HG02938 (cell line): ENCODE data around the gene PSPH.
"Not testable (repeated sequence)": the region's sequence is repeated elsewhere in the genome, so short reads cannot be mapped to it uniquely, and the experiment has no call there.

Source experiments
- ATAC-seq: cut with Tn5 transposase; IDR thresholded peaks from one replicate; pipeline ENCODE4 v1.9.1; 2021; ENCODE audit warnings: mild to moderate bottlenecking, moderate library complexity; ENCODE audit not compliant: unreplicated experiment

PSPH gene

GRCh38 chr7:56063500-56063881 lies 12.2 kb upstream of the PSPH start:
- ATAC-seq, result no peak

GRCh38 chr7:56062382-56062781 lies 11.1 kb upstream of the PSPH start:
- no peak for ATAC-seq

GRCh38 chr7:56053993-56054392 lies 2.7 kb upstream of the PSPH start:
- no peak for ATAC-seq

- ATAC-seq, result no peak
Observed at GRCh38 chr7:56053379-56053778, 2.1 kb upstream of the PSPH start.

GRCh38 chr7:56051053-56051338 lies 248 bp downstream of the PSPH start:
- no peak for ATAC-seq

- ATAC-seq, result not testable (repeated sequence)
Observed at GRCh38 chr7:56048763-56049162, 2.5 kb downstream of the PSPH start.

- ATAC-seq, result no peak
Observed at GRCh38 chr7:56048245-56048644, 3.0 kb downstream of the PSPH start.

GRCh38 chr7:56047446-56048116 lies 3.7 kb downstream of the PSPH start:
- not testable (repeated sequence) for ATAC-seq

- ATAC-seq, result no peak
Observed at GRCh38 chr7:56046721-56047445, 4.4 kb downstream of the PSPH start.

GRCh38 chr7:56045758-56046157 lies 5.5 kb downstream of the PSPH start:
- ATAC-seq, result not testable (repeated sequence)

- no peak for ATAC-seq
Observed at GRCh38 chr7:56040730-56041129, 10.5 kb downstream of the PSPH start.

GRCh38 chr7:56033671-56034432 lies 17.4 kb downstream of the PSPH start:
- ATAC-seq, result peak; percentile 89

- not testable (repeated sequence) for ATAC-seq
Observed at GRCh38 chr7:56032578-56032977, 18.7 kb downstream of the PSPH start.

- ATAC-seq, result not testable (repeated sequence)
Observed at GRCh38 chr7:56031556-56031955, 19.7 kb downstream of the PSPH start.

GRCh38 chr7:56030340-56030739 lies 20.9 kb downstream of the PSPH start:
- ATAC-seq, result no peak

GRCh38 chr7:56028942-56029630 lies 22.2 kb downstream of the PSPH start:
- no peak for ATAC-seq

GRCh38 chr7:56026538-56026937 lies 24.7 kb downstream of the PSPH start:
- ATAC-seq, result no peak

GRCh38 chr7:56023500-56023899 lies 27.7 kb downstream of the PSPH start:
- no peak for ATAC-seq

- no peak for ATAC-seq
Observed at GRCh38 chr7:56019501-56019900, 31.7 kb downstream of the PSPH start.

GRCh38 chr7:56017015-56017414 lies 34.2 kb downstream of the PSPH start:
- not testable (repeated sequence) for ATAC-seq

GRCh38 chr7:56009695-56010094 lies 41.5 kb downstream of the PSPH start:
- no peak for ATAC-seq
